ENCODE measurements around the gene CAPN13.

DNA sequence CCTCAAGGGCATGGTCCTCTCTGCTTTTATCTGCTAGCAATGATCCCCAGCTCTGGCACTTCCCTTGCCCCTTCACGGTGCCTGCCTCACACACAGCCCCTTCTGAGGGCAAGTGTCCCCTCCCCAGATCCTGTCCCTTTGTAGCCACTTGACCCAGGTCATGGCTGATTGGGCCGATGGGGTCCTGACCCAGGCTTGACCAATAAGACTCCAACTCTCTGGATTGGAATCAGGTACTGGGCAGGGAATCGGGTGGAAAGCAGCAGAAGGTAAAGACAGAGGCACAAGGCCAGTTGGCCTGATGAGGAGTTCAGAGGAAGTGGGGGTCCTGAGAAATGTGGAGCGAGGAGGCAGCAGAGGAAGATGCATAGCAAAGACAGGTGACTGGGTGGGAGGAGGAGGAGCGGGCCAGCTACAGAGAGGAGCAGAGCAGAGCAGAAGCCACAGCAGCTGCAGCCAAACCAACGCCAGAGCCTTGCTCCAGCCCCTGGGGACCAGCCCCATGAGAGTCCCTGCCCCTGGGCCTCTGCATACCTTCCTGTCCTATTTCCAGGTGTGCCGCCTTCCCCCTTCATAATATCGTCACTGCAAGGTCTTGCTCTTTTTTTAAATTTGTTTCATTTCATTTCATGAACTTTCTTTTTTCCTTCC is 39.1 kb downstream of the CAPN13 start:
- TF ChIP-seq POLR2A (IDR thresholded peaks at IDR 0.05): no peak
- TF ChIP-seq, protein P1, sequence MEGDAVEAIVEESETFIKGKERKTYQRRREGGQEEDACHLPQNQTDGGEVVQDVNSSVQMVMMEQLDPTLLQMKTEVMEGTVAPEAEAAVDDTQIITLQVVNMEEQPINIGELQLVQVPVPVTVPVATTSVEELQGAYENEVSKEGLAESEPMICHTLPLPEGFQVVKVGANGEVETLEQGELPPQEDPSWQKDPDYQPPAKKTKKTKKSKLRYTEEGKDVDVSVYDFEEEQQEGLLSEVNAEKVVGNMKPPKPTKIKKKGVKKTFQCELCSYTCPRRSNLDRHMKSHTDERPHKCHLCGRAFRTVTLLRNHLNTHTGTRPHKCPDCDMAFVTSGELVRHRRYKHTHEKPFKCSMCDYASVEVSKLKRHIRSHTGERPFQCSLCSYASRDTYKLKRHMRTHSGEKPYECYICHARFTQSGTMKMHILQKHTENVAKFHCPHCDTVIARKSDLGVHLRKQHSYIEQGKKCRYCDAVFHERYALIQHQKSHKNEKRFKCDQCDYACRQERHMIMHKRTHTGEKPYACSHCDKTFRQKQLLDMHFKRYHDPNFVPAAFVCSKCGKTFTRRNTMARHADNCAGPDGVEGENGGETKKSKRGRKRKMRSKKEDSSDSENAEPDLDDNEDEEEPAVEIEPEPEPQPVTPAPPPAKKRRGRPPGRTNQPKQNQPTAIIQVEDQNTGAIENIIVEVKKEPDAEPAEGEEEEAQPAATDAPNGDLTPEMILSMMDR (IDR thresholded peaks at IDR 0.05): no peak
